Spleen (tissue), 11 donors: ENCODE results near the gene FAM3D. TPM values are rescaled to one million over a fixed set of nuclear protein-coding genes. Genes with fewer than 3 reads are reported as not detected.

ENCODE experiments used
- DNase-seq: peaks from one replicate; pipeline ENCODE4 v3.0.0-alpha.2; 2020
- H3K27ac ChIP-seq, 8 donors: fragments of 200-600 bp; sonication (generic) in 7 of 8; 1 replicate in 4 of 8; 2 replicates in 4 of 8; pipeline versions ENCODE4 v1.5.0 to v1.8.0; 2016 to 2021; ENCODE audit warnings: inconsistent platforms in 4 of 8, mild to moderate bottlenecking in 4 of 8, moderate library complexity in 1 of 8
- H3K27me3 ChIP-seq, 7 donors: fragments of 200-600 bp; sonication (generic) in 6 of 7; replicated peaks in 1 of 7; 1 replicate in 4 of 7; 2 replicates in 3 of 7; pipeline versions ENCODE4 v1.5.0 to v1.8.0; 2016 to 2021; ENCODE audit warnings: inconsistent platforms in 3 of 7, mild to moderate bottlenecking in 1 of 7
- H3K36me3 ChIP-seq, 6 donors: fragments of 200-600 bp; sonication (generic) in 5 of 6; 1 replicate in 4 of 6; 2 replicates in 2 of 6; pipeline versions ENCODE4 v1.5.0 to v1.8.0; 2016 to 2021; ENCODE audit warnings: inconsistent platforms in 2 of 6
- H3K4me1 ChIP-seq, 6 donors: fragments of 200-600 bp; sonication (generic) in 5 of 6; 1 replicate in 3 of 6; 2 replicates in 3 of 6; pipeline versions ENCODE4 v1.5.0 to v1.8.0; 2016 to 2021; ENCODE audit warnings: inconsistent platforms in 3 of 6
- H3K4me3 ChIP-seq, 8 donors: fragments of 200-600 bp; sonication (generic) in 7 of 8; 1 replicate in 4 of 8; 2 replicates in 4 of 8; pipeline versions ENCODE4 v1.5.0 to v1.8.0; 2016 to 2021; ENCODE audit warnings: inconsistent platforms in 4 of 8, mild to moderate bottlenecking in 4 of 8, moderate library complexity in 2 of 8
- H3K9me3 ChIP-seq, 8 donors: fragments of 200-600 bp; sonication (generic) in 7 of 8; 1 replicate in 4 of 8; 2 replicates in 4 of 8; pipeline versions ENCODE4 v1.5.0 to v1.8.0; 2016 to 2021; ENCODE audit warnings: inconsistent platforms in 4 of 8
- POLR2A ChIP-seq, 3 donors: fragments of 450-650 bp; IDR thresholded peaks; one replicate each; pipeline ENCODE4 v1.5.1; 2017; ENCODE audit warnings: antibody characterized with exemption in 3 of 3, mild to moderate bottlenecking in 1 of 3
- POLR2AphosphoS5 ChIP-seq, 3 donors: sonication (generic); formaldehyde crosslinking; IDR thresholded peaks; one replicate each; pipeline ENCODE4 v1.5.1; 2017; ENCODE audit warnings: antibody characterized with exemption in 3 of 3
- WGBS, 5 donors: extraction: QIAGEN DNeasy Blood & Tissue Kit in 3 of 5; methylation state at CpG; one replicate each; pipeline versions ENCODE4 v1.1.5 to v1.1.7; 2013 to 2018; 5-methylcytosine and 5-hydroxymethylcytosine counted together
- intact Hi-C: fragments of 100-400 bp; cut with DNase I; formaldehyde crosslinking; loops from one replicate; pipeline ENCODE4 v1.15.0; 2023; ENCODE audit warnings: low total_unique reads
- polyA plus RNA-seq, 3 donors: library from polyadenylated mRNA; stranded (reverse); fragments of 200-250 nt; gene quantifications; one replicate each; pipeline ENCODE4 v1.2.1, GENCODE V29; 2013
- total RNA-seq, 7 donors: library from RNA; depleted of rRNA in 3 of 7; stranded (reverse); fragments of >200 nt in 3 of 7; fragmentation: NEBNext Ultra II Directional in 4 of 7; extraction: Animal tissue kit (Norgen Biotek cat#: 25700) in 4 of 7; gene quantifications; one replicate each; pipeline versions ENCODE4 v1.1.0 to v1.2.1, GENCODE V29; 2016 to 2021
- TF ChIP-seq, protein P1 (sequence below), 11 experiments: fragments of 200-600 bp in 7 of 11; fragments of 450-650 bp in 4 of 11; sonication (generic) in 4 of 11; IDR thresholded peaks in 8 of 11; conservative IDR thresholded peaks in 3 of 11; 1 replicate in 7 of 11; 2 replicates in 4 of 11; pipeline versions ENCODE4 v1.4.0 to v1.8.0; 2016 to 2021; ENCODE audit warnings: antibody characterized with exemption in 11 of 11, inconsistent platforms in 4 of 11, mild to moderate bottlenecking in 1 of 11
- donor health status: healthy with polysubstance abuse.
- donor health status: DM: no; HTN: no; CAD: no; lungs with moderate emphysema.
- donor health status: DM: no; HTN: no; CAD: no.
- donor health status: Bipolar disorder and iron deficiency.
- donor health status: healthy.
- donor health status: DM: no; HTN: no; CAD: no.
- donor health status: DM: yes; HTN: yes; CAD: no.

Gene FAM3D
- total and polyA plus RNA-seq, 10 donors: 0.23 to 0.42 (median 0.32) TPM; not detected in 6

DNA sequence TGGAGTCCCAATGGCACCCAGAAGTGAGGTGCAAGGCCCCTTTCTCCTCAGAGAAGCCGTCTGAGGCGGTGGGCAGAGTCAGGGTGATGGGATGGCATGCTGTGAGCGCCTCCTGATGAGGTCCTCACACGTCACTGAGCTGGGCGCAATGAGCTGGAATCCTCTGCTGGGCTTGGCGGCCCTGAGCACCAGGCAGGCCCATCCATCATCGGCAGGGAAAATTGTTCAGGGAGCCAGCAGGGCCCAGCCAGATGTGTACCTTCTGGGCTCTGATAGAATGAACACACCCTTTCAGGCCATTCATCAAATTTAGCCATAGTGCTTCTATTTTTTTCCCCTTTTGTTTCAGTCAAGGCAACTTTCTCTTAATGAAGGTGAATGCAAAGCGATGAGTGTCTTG is 43.7 kb downstream of the FAM3D start:
- DNase-seq: no peak
- WGBS, 5 donors: 91 to 96% (median 93%) methylated on average over 7 to 8 of the region's 8 CpGs
- TF ChIP-seq POLR2A (IDR thresholded peaks at IDR 0.05) (no peak), POLR2AphosphoS5 (IDR thresholded peaks at IDR 0.05) (no peak)
- TF ChIP-seq, protein P1, sequence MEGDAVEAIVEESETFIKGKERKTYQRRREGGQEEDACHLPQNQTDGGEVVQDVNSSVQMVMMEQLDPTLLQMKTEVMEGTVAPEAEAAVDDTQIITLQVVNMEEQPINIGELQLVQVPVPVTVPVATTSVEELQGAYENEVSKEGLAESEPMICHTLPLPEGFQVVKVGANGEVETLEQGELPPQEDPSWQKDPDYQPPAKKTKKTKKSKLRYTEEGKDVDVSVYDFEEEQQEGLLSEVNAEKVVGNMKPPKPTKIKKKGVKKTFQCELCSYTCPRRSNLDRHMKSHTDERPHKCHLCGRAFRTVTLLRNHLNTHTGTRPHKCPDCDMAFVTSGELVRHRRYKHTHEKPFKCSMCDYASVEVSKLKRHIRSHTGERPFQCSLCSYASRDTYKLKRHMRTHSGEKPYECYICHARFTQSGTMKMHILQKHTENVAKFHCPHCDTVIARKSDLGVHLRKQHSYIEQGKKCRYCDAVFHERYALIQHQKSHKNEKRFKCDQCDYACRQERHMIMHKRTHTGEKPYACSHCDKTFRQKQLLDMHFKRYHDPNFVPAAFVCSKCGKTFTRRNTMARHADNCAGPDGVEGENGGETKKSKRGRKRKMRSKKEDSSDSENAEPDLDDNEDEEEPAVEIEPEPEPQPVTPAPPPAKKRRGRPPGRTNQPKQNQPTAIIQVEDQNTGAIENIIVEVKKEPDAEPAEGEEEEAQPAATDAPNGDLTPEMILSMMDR (IDR thresholded peaks at IDR 0.05 in 8 of 11, conservative IDR thresholded peaks at IDR 0.05 in 3 of 11): no peak
- H3K27me3 ChIP-seq: no peaks in the 10 kb centered on the region
- H3K27ac ChIP-seq: no peak overlapping the region
- H3K4me1 ChIP-seq: peaks cover 0 to 50% (median 11%) of the 10 kb centered on the region in 6 donors
- H3K36me3 ChIP-seq: peaks cover 0 to 6% (median 0%) of the 10 kb centered on the region in 6 donors
- intact Hi-C loops: no loop called here
- H3K4me3 ChIP-seq: no peak overlapping the region
- no peaks in the 10 kb centered on the region for H3K9me3 ChIP-seq

- Histone ChIP-seq H3K4me1 (peaks cover 0 to 46% (median 9%) of the 10 kb centered on the region in 6 donors), H3K27me3 (no peaks in the 10 kb centered on the region), H3K27ac (no peak overlapping the region), H3K4me3 (no peak overlapping the region), H3K36me3 (peaks cover 0 to 6% (median 0%) of the 10 kb centered on the region in 6 donors), H3K9me3 (no peaks in the 10 kb centered on the region)
- 84 to 96% (median 95%) methylated on average over 4 of the region's 4 CpGs for WGBS, 5 donors
- TF ChIP-seq, protein P1 (IDR thresholded peaks at IDR 0.05 in 8 of 11, conservative IDR thresholded peaks at IDR 0.05 in 3 of 11): no peak
- no peak for TF ChIP-seq POLR2AphosphoS5 (IDR thresholded peaks at IDR 0.05)
- TF ChIP-seq POLR2A (IDR thresholded peaks at IDR 0.05): no peak
- DNase-seq: peak; percentile 24
- intact Hi-C loops: no loop called here
Observed at GRCh38 chr3:58622436-58622835, 44.1 kb downstream of the FAM3D start.

DNA sequence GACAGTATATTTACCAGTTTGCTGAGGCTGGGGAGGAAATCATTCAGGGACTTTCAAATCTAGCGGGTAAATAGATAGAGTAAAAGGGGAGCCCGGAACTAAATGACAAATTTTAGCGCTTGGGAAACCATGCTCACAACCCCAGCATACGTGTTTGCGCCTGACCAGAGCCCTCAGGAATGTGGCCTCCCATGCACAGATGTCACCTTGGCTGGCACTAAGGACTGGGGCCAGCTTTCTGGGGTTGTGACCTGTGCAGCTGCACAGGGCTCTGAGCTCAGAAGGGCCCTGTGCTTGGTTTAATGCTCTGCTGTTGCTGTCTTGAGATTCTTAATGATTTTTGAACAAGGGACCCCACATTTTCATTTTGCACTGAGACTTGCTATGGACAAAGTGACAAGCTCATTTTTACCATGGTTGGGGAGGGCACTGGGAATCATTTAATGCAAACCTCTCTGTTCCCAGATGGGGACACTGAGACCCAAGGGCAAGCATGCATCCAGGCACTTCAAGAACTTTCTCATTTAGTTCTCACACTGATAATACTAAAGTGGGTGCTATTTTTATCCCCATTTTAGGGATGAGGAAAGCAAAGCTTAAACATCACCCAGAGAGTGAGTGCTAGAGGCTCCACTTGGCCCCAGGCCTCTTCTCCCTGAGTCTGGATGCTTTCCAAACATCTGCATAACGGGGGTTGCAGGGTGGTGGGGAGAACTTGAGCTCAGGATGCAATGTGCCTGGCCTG is 45.3 kb downstream of the FAM3D start:
- TF ChIP-seq POLR2A (IDR thresholded peaks at IDR 0.05) (no peak), POLR2AphosphoS5 (IDR thresholded peaks at IDR 0.05) (no peak)
- TF ChIP-seq, protein P1 (IDR thresholded peaks at IDR 0.05 in 8 of 11, conservative IDR thresholded peaks at IDR 0.05 in 3 of 11): no peak
- peak; percentile 33 for DNase-seq
- Histone ChIP-seq H3K27ac (peak overlapping the region in 1 of 8 donors; percentile 40), H3K4me1 (peaks cover 0 to 37% (median 5%) of the 10 kb centered on the region in 6 donors), H3K36me3 (peaks cover 0 to 6% (median 0%) of the 10 kb centered on the region in 6 donors), H3K4me3 (no peak overlapping the region), H3K9me3 (no peaks in the 10 kb centered on the region), H3K27me3 (no peaks in the 10 kb centered on the region)
- 66 to 77% (median 75%) methylated on average over 6 of the region's 6 CpGs for WGBS, 5 donors
- intact Hi-C loops: no loop called here

DNA sequence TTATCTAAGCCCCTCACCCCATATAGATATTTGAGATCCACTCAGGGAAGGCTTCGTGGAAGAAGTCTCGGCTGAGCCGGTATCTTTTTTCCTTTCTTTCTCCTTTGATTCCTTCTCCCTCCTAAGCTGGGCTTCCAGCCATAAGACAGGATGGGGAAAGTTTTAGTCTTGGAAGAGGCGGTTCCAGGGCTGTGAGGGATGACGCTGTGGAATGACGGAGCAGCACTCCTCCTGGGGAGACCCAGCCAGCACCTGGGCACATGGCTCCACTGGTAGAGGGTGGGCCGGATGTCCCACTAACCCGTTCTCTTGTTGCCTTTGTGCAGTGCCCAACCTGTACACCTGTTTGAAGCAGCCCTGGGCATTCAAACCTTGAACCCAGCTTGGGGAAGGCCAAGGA is 46.2 kb downstream of the FAM3D start:
- Histone ChIP-seq H3K9me3 (no peaks in the 10 kb centered on the region), H3K27me3 (no peaks in the 10 kb centered on the region), H3K4me3 (no peak overlapping the region), H3K27ac (peak overlapping the region in 1 of 8 donors; percentile 40), H3K36me3 (peaks cover 0 to 6% (median 0%) of the 10 kb centered on the region in 6 donors), H3K4me1 (peaks cover 0 to 37% (median 5%) of the 10 kb centered on the region in 6 donors)
- intact Hi-C loops: no loop called here
- peak; percentile 42 for DNase-seq
- WGBS, 5 donors: 76 to 90% (median 87%) methylated on average over 8 of the region's 8 CpGs
- TF ChIP-seq POLR2A (IDR thresholded peaks at IDR 0.05) (no peak), POLR2AphosphoS5 (IDR thresholded peaks at IDR 0.05) (no peak)
- TF ChIP-seq, protein P1 (IDR thresholded peaks at IDR 0.05 in 8 of 11, conservative IDR thresholded peaks at IDR 0.05 in 3 of 11): no peak
